Stimulated activated CD8-positive, alpha-beta memory T cell treated with anti-CD3 and anti-CD28 coated beads, Interleukin-15, amount 100 ng/mL, for 24 hours (primary cell): ENCODE measurements around the gene NR3C2.

ENCODE experiments used
- DNase-seq: peaks from one replicate; pipeline ENCODE4 v3.0.0-alpha.2; 2020; ENCODE audit warnings: low read depth

NR3C2 gene

GRCh38 chr4:148044912-148045352 is 397.3 kb downstream of the NR3C2 start:
- no peak for DNase-seq

DNA sequence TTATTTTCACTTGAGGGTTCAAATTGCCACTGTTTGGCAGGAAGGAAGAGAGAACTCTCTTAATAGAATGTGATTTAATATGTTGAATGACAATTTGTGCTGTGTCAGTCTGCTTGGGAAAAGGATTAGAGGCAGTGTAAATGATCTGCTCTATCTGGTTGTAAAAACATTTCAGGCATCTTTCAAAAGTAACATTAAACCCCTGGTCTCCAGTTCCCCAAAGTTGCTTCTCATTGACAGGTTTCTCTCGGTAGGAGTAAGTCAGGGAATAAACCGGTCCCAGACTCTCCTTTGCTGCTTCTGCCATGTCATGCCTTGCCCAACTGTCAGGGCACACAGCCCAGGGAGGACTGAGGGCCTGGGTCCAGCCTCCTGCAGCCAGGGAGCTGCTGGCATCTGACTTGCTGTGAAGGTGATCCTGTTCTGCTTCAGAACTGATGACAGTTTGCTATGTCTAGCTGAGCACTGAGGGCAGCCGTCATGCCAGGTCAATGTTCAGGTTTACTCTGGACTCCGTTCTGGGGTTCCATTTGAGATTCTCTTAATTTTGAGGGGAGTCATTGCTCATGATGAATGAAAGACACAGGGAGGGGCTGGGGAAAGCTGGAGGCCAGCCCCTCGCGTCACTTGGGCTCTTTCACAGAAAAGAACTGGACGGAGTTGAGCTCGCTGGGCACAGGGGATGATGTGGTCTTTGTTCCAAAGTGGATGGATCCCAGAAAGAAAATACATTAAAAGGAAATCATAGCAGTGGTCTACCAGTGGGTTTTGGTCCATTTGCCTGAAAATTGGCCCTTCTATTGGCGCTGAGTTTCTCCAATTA is 397.9 kb downstream of the NR3C2 start:
- no peak for DNase-seq

- DNase-seq = no peak
These were observed 400.4 kb downstream of the NR3C2 start for GRCh38 chr4:148041606-148042329.

- DNase-seq = no peak
These were observed 407.4 kb downstream of the NR3C2 start for GRCh38 chr4:148034813-148035212.

DNA sequence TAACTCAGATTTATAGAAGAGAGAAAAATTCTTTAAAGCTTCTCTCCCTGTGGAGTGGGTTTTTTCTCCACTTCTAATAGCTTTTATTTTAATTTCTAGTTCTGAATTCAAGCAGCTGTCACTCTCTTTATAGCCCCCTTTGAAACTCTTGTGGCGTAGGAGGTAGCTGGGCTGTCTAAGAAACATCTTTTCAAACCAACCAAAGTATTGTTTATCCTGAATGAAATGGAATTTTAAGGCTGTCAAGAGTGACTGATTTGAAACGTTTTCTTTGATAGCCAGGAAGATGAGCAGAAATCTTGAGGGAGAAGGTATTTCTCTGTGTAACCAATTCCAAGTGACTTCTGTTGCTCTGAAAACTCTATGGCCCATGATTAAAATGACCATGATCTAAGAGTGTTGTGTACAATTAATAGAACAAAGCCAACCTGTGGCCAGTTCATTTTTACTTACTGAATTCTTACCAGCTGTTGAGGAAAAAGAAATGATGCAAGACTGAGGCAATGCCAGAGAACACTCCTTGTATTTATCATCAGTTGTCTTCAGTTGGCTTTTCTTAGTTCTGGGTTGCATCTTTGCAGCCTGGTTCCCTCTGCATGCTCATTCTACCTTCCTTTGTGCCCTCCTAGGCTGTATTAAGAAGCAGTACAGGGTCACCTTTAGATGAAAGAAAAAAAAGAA is 411.9 kb downstream of the NR3C2 start:
- no peak for DNase-seq

DNA sequence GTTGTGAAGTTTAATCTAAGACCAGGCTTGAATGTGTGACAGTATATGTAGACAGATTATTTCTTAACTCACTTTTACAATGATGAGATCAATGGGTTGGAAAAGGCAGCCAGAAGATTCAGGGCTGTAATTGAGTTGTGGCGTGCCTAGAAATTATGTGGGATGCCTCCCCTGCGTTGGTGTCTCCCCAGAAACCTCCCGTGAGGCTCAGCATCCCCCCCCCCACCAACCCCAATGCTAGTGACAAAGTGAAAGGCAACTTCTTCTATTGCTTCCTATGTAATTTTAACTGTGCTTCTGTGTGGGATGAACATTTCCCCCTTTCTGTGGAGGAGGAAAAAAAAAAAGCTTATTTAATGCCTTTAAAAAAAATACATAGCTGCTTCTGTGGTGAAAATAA is 412.4 kb downstream of the NR3C2 start:
- no peak for DNase-seq
